H1 (cell line): Measurements from ENCODE around the gene UQCC5. TPM values are rescaled to one million over a fixed set of nuclear protein-coding genes. Genes with fewer than 3 reads are reported as not detected.

Experiments
- CTCF ChIA-PET: fragments of 300-600 bp; sonication (Branson Sonifier 250); formaldehyde crosslinking; loops from one replicate; lab custom pipeline; 2021; ENCODE audit not compliant: partially characterized antibody; lab: Charles Lee
- POLR2A ChIA-PET: fragments of 300-600 bp; sonication (Branson Sonifier 250); formaldehyde crosslinking; loops from one replicate; lab custom pipeline; 2021; ENCODE audit warnings: inconsistent platforms; ENCODE audit not compliant: partially characterized antibody; lab: Charles Lee
- DNase-seq, 2 experiments: peaks; one replicate each; pipeline versions ENCODE4 v3.0.0 to v3.0.0-alpha.2; 2010 to 2022; ENCODE audit warnings: low spot score in 2 of 2, low read depth in 1 of 2, mixed read lengths in 1 of 2
- FAIRE-seq: peaks from 2 replicates; lab custom pipeline; 2011; peaks lifted over from hg19 to GRCh38; lab: Jason Lieb, UNC
- H2AFZ ChIP-seq: 2 replicates; pipeline ENCODE4 v1.8.1; 2012; ENCODE audit warnings: low read length, inconsistent platforms
- H2AK5ac ChIP-seq: 2 replicates; pipeline ENCODE4 v1.6.1; 2013; ENCODE audit warnings: low read depth, low read length
- H2BK120ac ChIP-seq: replicated peaks from 2 replicates; pipeline ENCODE3; 2013; ENCODE audit warnings: low read depth, low read length, inconsistent platforms
- H2BK12ac ChIP-seq: 2 replicates; pipeline ENCODE4 v1.6.1; 2013; ENCODE audit warnings: low read depth, low read length
- H2BK15ac ChIP-seq: 2 replicates; pipeline ENCODE4 v1.6.1; 2013; ENCODE audit warnings: low read length
- H2BK20ac ChIP-seq: 2 replicates; pipeline ENCODE4 v1.6.1; 2013; ENCODE audit warnings: low read length
- H2BK5ac ChIP-seq: 2 replicates; pipeline ENCODE4 v1.6.1; 2013; ENCODE audit warnings: low read depth, low read length
- H3K14ac ChIP-seq: 2 replicates; pipeline ENCODE4 v1.6.1; 2013; ENCODE audit warnings: inconsistent platforms; ENCODE audit not compliant: insufficient read length
- H3K18ac ChIP-seq: 2 replicates; pipeline ENCODE4 v1.6.1; 2013; ENCODE audit warnings: low read length; ENCODE audit errors: extremely low read depth
- H3K23ac ChIP-seq: 2 replicates; pipeline ENCODE4 v1.6.1; 2013; ENCODE audit warnings: inconsistent platforms; ENCODE audit not compliant: insufficient read length
- H3K23me2 ChIP-seq: 2 replicates; pipeline ENCODE4 v1.6.1; 2013; ENCODE audit warnings: low read depth, low read length
- H3K27ac ChIP-seq: 2 replicates; pipeline ENCODE4 v1.6.1; 2011; ENCODE audit warnings: low read depth, low read length, inconsistent platforms
- H3K27me3 ChIP-seq, 4 experiments: replicated peaks in 1 of 4; 1 replicate in 1 of 4; 2 replicates in 3 of 4; pipeline versions ENCODE4 v1.6.1 to v1.8.1; 2011 to 2013; ENCODE audit warnings: low read length in 3 of 4, mild to moderate bottlenecking in 3 of 4, inconsistent platforms in 2 of 4, mixed read lengths in 2 of 4, moderate library complexity in 1 of 4; ENCODE audit not compliant: control insufficient read depth in 3 of 4, insufficient read depth in 3 of 4; ENCODE audit errors: extremely low read depth in 1 of 4
- H3K36me3 ChIP-seq, 4 experiments: 2 replicates each; pipeline versions ENCODE4 v1.6.1 to v1.8.1; 2011 to 2013; ENCODE audit warnings: mild to moderate bottlenecking in 4 of 4, low read length in 3 of 4, moderate library complexity in 2 of 4, control low read depth in 1 of 4, inconsistent platforms in 1 of 4; ENCODE audit not compliant: insufficient read depth in 4 of 4, control insufficient read depth in 2 of 4
- H3K4ac ChIP-seq: replicated peaks from 2 replicates; pipeline ENCODE3; 2013; ENCODE audit warnings: low read length, low read depth, mixed read lengths, inconsistent platforms; ENCODE audit not compliant: insufficient read length
- H3K4me1 ChIP-seq, 4 experiments: replicated peaks in 1 of 4; 1 replicate in 1 of 4; 2 replicates in 3 of 4; pipeline versions ENCODE4 v1.6.1 to v1.8.1; 2011 to 2013; ENCODE audit warnings: low read length in 3 of 4, inconsistent platforms in 2 of 4, mixed read lengths in 1 of 4; ENCODE audit not compliant: insufficient read depth in 4 of 4, control insufficient read depth in 3 of 4
- H3K4me2 ChIP-seq, 2 experiments: 2 replicates each; pipeline versions ENCODE4 v1.6.1 to v1.8.1; 2011 to 2013; ENCODE audit warnings: low read depth in 2 of 2, low read length in 2 of 2, control low read depth in 1 of 2, inconsistent platforms in 1 of 2, mild to moderate bottlenecking in 1 of 2; ENCODE audit not compliant: insufficient read depth in 1 of 2
- H3K4me3 ChIP-seq, 4 experiments: fragments of 200-600, 300-600 bp in 1 of 4; sonication (generic), shearing (Covaris generic), sonication (Bioruptor Twin) in 1 of 4; 2 replicates each; pipeline versions ENCODE4 v1.5.1 to v1.8.1; 2011 to 2016; ENCODE audit warnings: low read length in 4 of 4, low read depth in 3 of 4, control low read depth in 2 of 4, inconsistent platforms in 2 of 4, mild to moderate bottlenecking in 2 of 4, mixed read lengths in 1 of 4, moderate library complexity in 1 of 4; ENCODE audit not compliant: insufficient read depth in 2 of 4; ENCODE audit errors: extremely low read depth in 1 of 4
- H3K56ac ChIP-seq: replicated peaks from 2 replicates; pipeline ENCODE3; 2013; ENCODE audit warnings: low read depth, mild to moderate bottlenecking, mixed read lengths, low read length, inconsistent platforms; ENCODE audit not compliant: insufficient read length
- H3K79me1 ChIP-seq: 2 replicates; pipeline ENCODE4 v1.6.1; 2013; ENCODE audit warnings: low read depth, low read length, control low read depth
- H3K79me2 ChIP-seq, 2 experiments: 2 replicates each; pipeline versions ENCODE4 v1.6.1 to v1.8.1; 2012 to 2013; ENCODE audit warnings: low read length in 2 of 2, mild to moderate bottlenecking in 2 of 2, inconsistent platforms in 1 of 2; ENCODE audit not compliant: insufficient read depth in 2 of 2, control insufficient read depth in 1 of 2
- H3K9ac ChIP-seq, 4 experiments: replicated peaks in 1 of 4; 1 replicate in 1 of 4; 2 replicates in 3 of 4; pipeline versions ENCODE4 v1.6.1 to v1.8.1; 2011 to 2013; ENCODE audit warnings: low read depth in 3 of 4, low read length in 3 of 4, control low read depth in 2 of 4, mild to moderate bottlenecking in 2 of 4, moderate library complexity in 2 of 4, inconsistent platforms in 1 of 4; ENCODE audit errors: extremely low read depth in 1 of 4
- H3K9me3 ChIP-seq, 2 experiments: 2 replicates each; pipeline versions ENCODE4 v1.6.1 to v1.8.1; 2012 to 2013; ENCODE audit warnings: mild to moderate bottlenecking in 2 of 2, moderate library complexity in 2 of 2, control low read depth in 1 of 2, inconsistent platforms in 1 of 2, low read depth in 1 of 2, low read length in 1 of 2, mixed read lengths in 1 of 2; ENCODE audit not compliant: insufficient read depth in 2 of 2
- H4K20me1 ChIP-seq, 2 experiments: replicated peaks in 1 of 2; 2 replicates each; pipeline versions ENCODE3 to v1.8.1; 2011 to 2013; ENCODE audit warnings: inconsistent platforms in 2 of 2, low read length in 2 of 2, mild to moderate bottlenecking in 1 of 2; ENCODE audit not compliant: insufficient read depth in 2 of 2, control insufficient read depth in 1 of 2
- H4K5ac ChIP-seq: 2 replicates; pipeline ENCODE4 v1.6.1; 2013; ENCODE audit warnings: low read length, low read depth, mixed read lengths, inconsistent platforms; ENCODE audit not compliant: insufficient read length
- H4K8ac ChIP-seq: 2 replicates; pipeline ENCODE4 v1.8.0; 2013; ENCODE audit warnings: mild to moderate bottlenecking, moderate library complexity, low read length, inconsistent platforms; ENCODE audit not compliant: insufficient read depth; ENCODE audit errors: extremely low read depth
- H4K91ac ChIP-seq: replicated peaks from 2 replicates; pipeline ENCODE3; 2013; ENCODE audit warnings: low read length, mixed read lengths, inconsistent platforms; ENCODE audit not compliant: insufficient read length
- BACH1 ChIP-seq: IDR thresholded peaks from 2 replicates; pipeline ENCODE4 v1.6.1; 2012; ENCODE audit warnings: low read length, improper control_type of control experiment
- HDAC6 ChIP-seq: IDR thresholded peaks from one replicate; pipeline ENCODE4 v1.7.1; 2012; ENCODE audit warnings: low read depth, mild to moderate bottlenecking, inconsistent platforms, low read length, moderate library complexity
- KDM1A ChIP-seq: fragments of 200-600, 300-600 bp; sonication (generic); IDR thresholded peaks from 2 replicates; pipeline ENCODE4 v1.7.1; 2016; ENCODE audit warnings: mild to moderate bottlenecking, low read length, borderline replicate concordance
- NANOG ChIP-seq: IDR thresholded peaks from 2 replicates; pipeline ENCODE4 v1.6.1; 2011; ENCODE audit warnings: low read length, low read depth, mild to moderate bottlenecking, inconsistent platforms; ENCODE audit not compliant: insufficient read depth, poor library complexity, severe bottlenecking
- RFX5 ChIP-seq: IDR thresholded peaks from 2 replicates; pipeline ENCODE4 v1.6.1; 2011; ENCODE audit warnings: low read depth, low read length, improper control_type of control experiment, borderline replicate concordance
- WGBS, 2 experiments: shearing (Covaris generic) in 1 of 2; methylation state at CpG; one replicate each; pipeline versions ENCODE4 v1.1.6 to v1.1.7; 2013 to 2015; ENCODE audit warnings: low lambda C conversion rate in 2 of 2, mixed read lengths in 2 of 2, inconsistent platforms in 1 of 2, low coverage in 1 of 2, missing lambda C conversion rate in 1 of 2; ENCODE audit not compliant: insufficient replicate concordance in 2 of 2, insufficient coverage in 1 of 2, insufficient read length in 1 of 2; ENCODE audit errors: extremely low coverage in 1 of 2, missing lambda C conversion rate in 1 of 2; 5-methylcytosine and 5-hydroxymethylcytosine counted together
- polyA plus RNA-seq, 7 experiments: library from polyadenylated mRNA; depleted of rRNA in 3 of 7; stranded (reverse) in 5 of 7; unstranded in 2 of 7; fragments of >200 nt in 5 of 7; fragments of 200-250 nt in 2 of 7; gene quantifications; 1 replicate in 5 of 7; 2 replicates in 1 of 7; 4 replicates in 1 of 7; pipeline versions ENCODE4 v1.2.1 to v1.2.3, GENCODE V29; 2011 to 2013; ENCODE audit warnings: missing spikeins in 2 of 7, mixed read lengths in 2 of 7
- total RNA-seq: library from RNA; stranded (reverse); fragmentation: NEBNext Ultra II Directional; extraction: Animal tissue kit (Norgen Biotek cat#: 25700); gene quantifications from 2 replicates; pipeline ENCODE4 v1.2.1, GENCODE V29; 2021

The UQCC5 gene
- total and polyA plus RNA-seq, 2 of the 8 experiments (the other 6 are each of a cell fraction or from before 2014, with no cell fraction given): 35.0 to 37.7 TPM

DNA sequence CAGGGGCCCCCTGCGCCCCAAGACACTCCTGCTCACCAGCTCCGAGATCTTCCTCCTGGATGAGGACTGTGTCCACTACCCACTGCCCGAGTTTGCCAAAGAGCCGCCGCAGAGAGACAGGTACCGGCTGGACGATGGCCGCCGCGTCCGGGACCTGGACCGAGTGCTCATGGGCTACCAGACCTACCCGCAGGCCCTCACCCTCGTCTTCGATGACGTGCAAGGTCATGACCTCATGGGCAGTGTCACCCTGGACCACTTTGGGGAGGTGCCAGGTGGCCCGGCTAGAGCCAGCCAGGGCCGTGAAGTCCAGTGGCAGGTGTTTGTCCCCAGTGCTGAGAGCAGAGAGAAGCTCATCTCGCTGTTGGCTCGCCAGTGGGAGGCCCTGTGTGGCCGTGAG lies 44.3 kb upstream of the UQCC5 start:
- CTCF ChIA-PET: interaction anchor here (0.6 to 1.1 kb wide), 4 partner anchors 10 to 323 kb away, joined by 3 read pairs; no protein-coding TSS in a partner anchor
- POLR2A ChIA-PET: interaction anchor here (1.0 to 3.0 kb wide), 6 partner anchors 9 to 34 kb away, joined by 3 to 16 read pairs (median 3); no protein-coding TSS in a partner anchor
- WGBS, 2 experiments: 100% methylated on average over 21 of the region's 21 CpGs; no CpG with 5 or more reads in 1 of the 2 experiments
- no peak for TF ChIP-seq HDAC6
- no peak for TF ChIP-seq BACH1
- TF ChIP-seq NANOG: no peak
- no peak for TF ChIP-seq KDM1A
- no peak for TF ChIP-seq RFX5

More for the DNA sequence above, 44.3 kb upstream of the UQCC5 start:
- peaks cover 0 to 19% of the 10 kb centered on the region in 2 experiments for H4K20me1 ChIP-seq
- no peak overlapping the region for H2BK120ac ChIP-seq
- peaks cover 21 to 53% (median 42%) of the 10 kb centered on the region in 4 experiments for H3K36me3 ChIP-seq
- no peaks in the 10 kb centered on the region for H3K9me3 ChIP-seq
- H3K4me3 ChIP-seq: no peak overlapping the region
- FAIRE-seq (no peak), DNase-seq (no peak)
- no peaks in the 10 kb centered on the region; a peak in 1 of 7 replicates for H3K27me3 ChIP-seq
- no peak overlapping the region for H2BK15ac ChIP-seq
- no peak overlapping the region for H2AFZ ChIP-seq
- no peak overlapping the region for H3K4me2 ChIP-seq
- no peak overlapping the region for H3K56ac ChIP-seq
- no peak overlapping the region for H3K23ac ChIP-seq
- H3K14ac ChIP-seq: no peak overlapping the region
- H3K79me2 ChIP-seq: no peaks in the 10 kb centered on the region
- H3K4ac ChIP-seq: no peak overlapping the region
- no peaks in the 10 kb centered on the region; the same call in 1 of the 2 replicates for H3K79me1 ChIP-seq
- peaks cover 0 to 6% (median under 1%) of the 10 kb centered on the region in 4 experiments; a peak in 3 of 7 replicates for H3K4me1 ChIP-seq
- no peak overlapping the region for H2BK12ac ChIP-seq
- no peak overlapping the region for H2AK5ac ChIP-seq
- no peak overlapping the region for H4K91ac ChIP-seq
- H2BK20ac ChIP-seq: no peak overlapping the region
- H3K23me2 ChIP-seq: no peaks in the 10 kb centered on the region
- H4K5ac ChIP-seq: no peak overlapping the region
- H2BK5ac ChIP-seq: no peak overlapping the region
- no peak overlapping the region for H3K27ac ChIP-seq
- no peak overlapping the region for H3K9ac ChIP-seq
- no peak overlapping the region for H3K18ac ChIP-seq
- no peak overlapping the region for H4K8ac ChIP-seq
